Measurements from ENCODE around the gene C12orf57. TPM values are rescaled to one million over a fixed set of nuclear protein-coding genes. Genes with fewer than 3 reads are reported as not detected.

Gene C12orf57
- total RNA-seq, 1 experiment from 2014 or later = 111 TPM

DNA sequence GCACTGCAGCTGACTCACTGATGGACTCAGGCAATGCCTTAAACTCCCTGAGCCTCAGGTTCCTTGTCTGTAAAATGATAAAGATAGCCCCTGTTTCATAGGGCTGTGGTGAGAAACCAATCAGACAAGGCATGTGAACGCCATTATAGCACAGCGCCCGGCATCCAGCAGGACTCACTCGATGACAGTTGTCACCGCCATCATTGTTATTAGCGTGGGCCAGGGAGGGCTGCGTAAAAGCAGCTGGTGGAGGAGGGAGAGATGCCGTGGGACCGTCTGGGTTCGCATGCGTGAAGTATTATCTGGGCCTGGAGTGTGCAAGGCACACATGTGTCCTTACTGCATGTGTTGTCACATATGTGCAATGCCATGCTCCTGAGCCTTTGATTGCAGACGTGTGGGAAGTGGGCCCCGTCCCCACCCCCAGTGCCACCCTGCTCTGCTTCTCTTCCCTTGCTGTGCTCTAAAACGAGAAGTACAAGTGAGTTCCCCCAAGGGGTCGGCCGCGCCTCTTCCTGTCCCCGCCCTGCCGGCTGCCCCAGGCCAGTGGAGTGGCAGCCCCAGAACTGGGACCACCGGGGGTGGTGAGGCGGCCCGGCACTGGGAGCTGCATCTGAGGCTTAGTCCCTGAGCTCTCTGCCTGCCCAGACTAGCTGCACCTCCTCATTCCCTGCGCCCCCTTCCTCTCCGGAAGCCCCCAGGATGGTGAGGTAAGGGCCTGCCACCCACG, 7.2 kb downstream of the C12orf57 start, which contains the start of gene PTPN6:
Gene PTPN6 (plus strand): TSS at position 546 of the 730 bp plus-strand sequence. CDS start 157 bp downstream, at position 703.
- H3K9me3 Mint-ChIP-seq (ENCODE audit: unreplicated experiment) = no peaks in the 10 kb centered on the region
- no peaks in the 10 kb centered on the region for H3K9me3 ChIP-seq
- no TSS peak for BruUV-seq (replicated peaks)
- TF ChIP-seq, protein P1, sequence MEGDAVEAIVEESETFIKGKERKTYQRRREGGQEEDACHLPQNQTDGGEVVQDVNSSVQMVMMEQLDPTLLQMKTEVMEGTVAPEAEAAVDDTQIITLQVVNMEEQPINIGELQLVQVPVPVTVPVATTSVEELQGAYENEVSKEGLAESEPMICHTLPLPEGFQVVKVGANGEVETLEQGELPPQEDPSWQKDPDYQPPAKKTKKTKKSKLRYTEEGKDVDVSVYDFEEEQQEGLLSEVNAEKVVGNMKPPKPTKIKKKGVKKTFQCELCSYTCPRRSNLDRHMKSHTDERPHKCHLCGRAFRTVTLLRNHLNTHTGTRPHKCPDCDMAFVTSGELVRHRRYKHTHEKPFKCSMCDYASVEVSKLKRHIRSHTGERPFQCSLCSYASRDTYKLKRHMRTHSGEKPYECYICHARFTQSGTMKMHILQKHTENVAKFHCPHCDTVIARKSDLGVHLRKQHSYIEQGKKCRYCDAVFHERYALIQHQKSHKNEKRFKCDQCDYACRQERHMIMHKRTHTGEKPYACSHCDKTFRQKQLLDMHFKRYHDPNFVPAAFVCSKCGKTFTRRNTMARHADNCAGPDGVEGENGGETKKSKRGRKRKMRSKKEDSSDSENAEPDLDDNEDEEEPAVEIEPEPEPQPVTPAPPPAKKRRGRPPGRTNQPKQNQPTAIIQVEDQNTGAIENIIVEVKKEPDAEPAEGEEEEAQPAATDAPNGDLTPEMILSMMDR (IDR thresholded peaks at IDR 0.05; ENCODE audit: insufficient read depth in 1 of 2, low read depth in 1 of 2, low read length in 1 of 2, severe bottlenecking in 1 of 2, unreplicated experiment in 1 of 2) = no peak
- peaks cover 14% of the 10 kb centered on the region for H3K36me3 Mint-ChIP-seq (ENCODE audit: insufficient read depth, unreplicated experiment)
- intact Hi-C loops (cut with micrococcal nuclease; ENCODE audit: unreplicated experiment) = no loop called here
- no peaks in the 10 kb centered on the region for H3K27me3 Mint-ChIP-seq (ENCODE audit: insufficient read depth, unreplicated experiment)
- H3K36me3 ChIP-seq (ENCODE audit: control insufficient read depth, insufficient read depth, low read length) = no peaks in the 10 kb centered on the region
- peaks cover 17% of the 10 kb centered on the region for H3K4me1 Mint-ChIP-seq (ENCODE audit: low read depth, unreplicated experiment)
- H3K4me3 Mint-ChIP-seq (ENCODE audit: unreplicated experiment) = no peak within 1 kb of the TSS
- no peak for DNase-seq
- ChIA-PET CTCF (no interaction called here), POLR2A (no interaction called here)
- no peak within 1 kb of the TSS for H3K4me3 ChIP-seq (ENCODE audit: low read depth, low read length)
- H3K27me3 ChIP-seq (replicated peaks; ENCODE audit: control insufficient read depth, insufficient read depth, low read length) = no peaks in the 10 kb centered on the region
- no peaks in the 10 kb centered on the region for H3K4me1 ChIP-seq
- H3K27ac Mint-ChIP-seq (ENCODE audit: unreplicated experiment) = no peak within 1 kb of the TSS

DNA sequence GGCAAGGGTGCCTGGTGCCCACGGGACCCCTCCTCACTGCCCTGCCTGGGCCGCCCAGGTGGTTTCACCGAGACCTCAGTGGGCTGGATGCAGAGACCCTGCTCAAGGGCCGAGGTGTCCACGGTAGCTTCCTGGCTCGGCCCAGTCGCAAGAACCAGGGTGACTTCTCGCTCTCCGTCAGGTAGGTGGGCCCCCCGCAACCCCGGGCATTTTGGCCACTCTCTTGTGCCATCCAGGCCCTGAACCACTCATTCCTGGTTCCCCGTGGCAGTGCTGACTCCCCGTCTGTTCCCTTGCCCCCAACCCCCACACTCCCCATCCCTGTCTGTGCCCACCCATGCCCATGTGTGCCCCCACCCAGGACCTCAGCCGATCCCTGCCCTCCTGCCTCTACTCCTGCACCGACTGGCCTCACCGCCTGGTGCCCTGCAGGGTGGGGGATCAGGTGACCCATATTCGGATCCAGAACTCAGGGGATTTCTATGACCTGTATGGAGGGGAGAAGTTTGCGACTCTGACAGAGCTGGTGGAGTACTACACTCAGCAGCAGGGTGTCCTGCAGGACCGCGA, 7.8 kb downstream of the C12orf57 start:
- no peak for DNase-seq
- CTCF ChIA-PET = interaction anchor here (1.0 to 1.1 kb wide), 2 partner anchors 12 to 122 kb away, joined by 3 to 11 read pairs; no protein-coding TSS in a partner anchor
- Histone ChIP-seq H3K9me3 (no peaks in the 10 kb centered on the region), H3K4me3 (ENCODE audit: low read depth, low read length) (no peak overlapping the region), H3K4me1 (no peaks in the 10 kb centered on the region), H3K36me3 (ENCODE audit: control insufficient read depth, insufficient read depth, low read length) (no peaks in the 10 kb centered on the region), H3K27me3 (replicated peaks; ENCODE audit: control insufficient read depth, insufficient read depth, low read length) (no peaks in the 10 kb centered on the region)
- Mint-ChIP-seq H3K27me3 (ENCODE audit: insufficient read depth, unreplicated experiment) (no peaks in the 10 kb centered on the region), H3K9me3 (ENCODE audit: unreplicated experiment) (no peaks in the 10 kb centered on the region), H3K4me1 (ENCODE audit: low read depth, unreplicated experiment) (peaks cover 14% of the 10 kb centered on the region), H3K27ac (ENCODE audit: unreplicated experiment) (no peak overlapping the region), H3K4me3 (ENCODE audit: unreplicated experiment) (no peak overlapping the region), H3K36me3 (ENCODE audit: insufficient read depth, unreplicated experiment) (peaks cover 7% of the 10 kb centered on the region)
- BruUV-seq (replicated peaks) = no TSS peak
- TF ChIP-seq, protein P1 (IDR thresholded peaks at IDR 0.05; ENCODE audit: insufficient read depth in 1 of 2, low read depth in 1 of 2, low read length in 1 of 2, severe bottlenecking in 1 of 2, unreplicated experiment in 1 of 2) = no peak
- POLR2A ChIA-PET = no interaction called here
- intact Hi-C loops (cut with micrococcal nuclease; ENCODE audit: unreplicated experiment) = no loop called here

DNA sequence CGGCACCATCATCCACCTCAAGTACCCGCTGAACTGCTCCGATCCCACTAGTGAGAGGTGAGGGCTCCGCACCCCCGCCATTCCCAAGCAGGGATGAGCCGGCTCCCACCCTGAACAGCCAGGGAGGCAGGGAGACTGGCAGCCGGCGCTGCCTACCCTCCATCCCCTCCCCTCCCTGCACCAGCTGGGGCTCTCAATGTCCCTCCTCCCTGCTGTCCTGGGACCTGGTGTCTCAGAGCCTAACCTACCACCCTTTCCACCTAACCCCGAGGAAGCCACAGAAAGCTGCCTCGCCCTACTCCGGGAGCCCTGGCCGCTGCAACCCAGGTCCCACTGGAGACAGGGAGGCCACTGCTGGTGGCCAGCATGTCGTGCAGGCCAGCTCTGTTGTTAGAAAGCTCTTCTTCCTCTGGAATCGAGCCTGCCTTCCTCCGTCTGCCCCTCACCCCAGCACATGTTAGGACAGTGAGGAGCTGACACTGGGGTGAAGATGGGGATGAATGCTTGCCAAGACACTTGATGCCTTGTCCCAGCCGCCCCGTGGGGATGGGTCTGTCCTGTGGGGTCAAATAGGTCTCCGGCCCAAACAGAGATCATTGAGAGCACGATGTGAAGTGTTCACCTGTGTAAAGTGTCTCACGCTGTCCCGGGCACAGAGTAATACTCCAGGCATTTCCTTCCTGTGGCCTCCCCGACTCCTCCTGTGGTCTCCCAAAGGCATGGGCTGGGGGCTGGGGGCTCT, 8.5 kb downstream of the C12orf57 start:
- Mint-ChIP-seq H3K36me3 (ENCODE audit: insufficient read depth, unreplicated experiment) (peaks cover 5% of the 10 kb centered on the region), H3K4me1 (ENCODE audit: low read depth, unreplicated experiment) (peaks cover 7% of the 10 kb centered on the region), H3K27me3 (ENCODE audit: insufficient read depth, unreplicated experiment) (no peaks in the 10 kb centered on the region), H3K4me3 (ENCODE audit: unreplicated experiment) (no peak overlapping the region), H3K27ac (ENCODE audit: unreplicated experiment) (no peak overlapping the region), H3K9me3 (ENCODE audit: unreplicated experiment) (no peaks in the 10 kb centered on the region)
- DNase-seq = no peak
- TF ChIP-seq, protein P1 (IDR thresholded peaks at IDR 0.05; ENCODE audit: insufficient read depth in 1 of 2, low read depth in 1 of 2, low read length in 1 of 2, severe bottlenecking in 1 of 2, unreplicated experiment in 1 of 2) = no peak
- H3K4me1 ChIP-seq = no peaks in the 10 kb centered on the region
- BruUV-seq (replicated peaks) = no TSS peak
- H3K36me3 ChIP-seq (ENCODE audit: control insufficient read depth, insufficient read depth, low read length) = no peaks in the 10 kb centered on the region
- H3K27me3 ChIP-seq (replicated peaks; ENCODE audit: control insufficient read depth, insufficient read depth, low read length) = no peaks in the 10 kb centered on the region
- CTCF ChIA-PET = interaction anchor here (1.0 to 1.1 kb wide), 2 partner anchors 12 to 122 kb away, joined by 3 to 11 read pairs; no protein-coding TSS in a partner anchor
- no peaks in the 10 kb centered on the region for H3K9me3 ChIP-seq
- intact Hi-C loops (cut with micrococcal nuclease; ENCODE audit: unreplicated experiment) = no loop called here
- H3K4me3 ChIP-seq (ENCODE audit: low read depth, low read length) = no peak overlapping the region
- POLR2A ChIA-PET = no interaction called here

Data from Caco-2 (cell line).